GM21825 (cell line): ENCODE data around the gene NCAM1.

Experiments
- ATAC-seq: cut with Tn5 transposase; IDR thresholded peaks from one replicate; pipeline ENCODE4 v1.9.1; 2021; ENCODE audit warnings: mild to moderate bottlenecking, moderate library complexity; ENCODE audit not compliant: unreplicated experiment

NCAM1 gene

GRCh38 chr11:113195728-113196127 is 234.5 kb downstream of the NCAM1 start:
- ATAC-seq: no peak

GRCh38 chr11:113197446-113197845 is 236.2 kb downstream of the NCAM1 start:
- ATAC-seq: no peak

GRCh38 chr11:113198972-113199661 is 237.9 kb downstream of the NCAM1 start:
- no peak for ATAC-seq

- no peak for ATAC-seq
These were observed 238.6 kb downstream of the NCAM1 start for GRCh38 chr11:113199866-113200265.

GRCh38 chr11:113201054-113201818 is 240.0 kb downstream of the NCAM1 start:
- ATAC-seq: no peak

- ATAC-seq: no peak
These were observed 241.2 kb downstream of the NCAM1 start for GRCh38 chr11:113202431-113202830.

GRCh38 chr11:113203141-113203753 is 242.0 kb downstream of the NCAM1 start:
- ATAC-seq: no peak

- no peak for ATAC-seq
These were observed 243.1 kb downstream of the NCAM1 start for GRCh38 chr11:113204280-113204679.

- no peak for ATAC-seq
These were observed 252.3 kb downstream of the NCAM1 start for GRCh38 chr11:113213549-113213948.

- no peak for ATAC-seq
These were observed 261.0 kb downstream of the NCAM1 start for GRCh38 chr11:113222241-113222640.

GRCh38 chr11:113234888-113235287 is 273.7 kb downstream of the NCAM1 start:
- no peak for ATAC-seq

GRCh38 chr11:113237261-113237660 is 276.0 kb downstream of the NCAM1 start:
- no peak for ATAC-seq

- no peak for ATAC-seq
These were observed 277.5 kb downstream of the NCAM1 start for GRCh38 chr11:113238721-113239120.

- no peak for ATAC-seq
These were observed 279.2 kb downstream of the NCAM1 start for GRCh38 chr11:113240389-113240788.

- no peak for ATAC-seq
These were observed 279.8 kb downstream of the NCAM1 start for GRCh38 chr11:113240790-113241635.

- no peak for ATAC-seq
These were observed 280.4 kb downstream of the NCAM1 start for GRCh38 chr11:113241636-113242054.

GRCh38 chr11:113242060-113242459 is 280.8 kb downstream of the NCAM1 start:
- ATAC-seq: no peak

- no peak for ATAC-seq
These were observed 281.7 kb downstream of the NCAM1 start for GRCh38 chr11:113242767-113243397.

- ATAC-seq: no peak
These were observed 282.5 kb downstream of the NCAM1 start for GRCh38 chr11:113243696-113244095.

- ATAC-seq: no peak
These were observed 284.0 kb downstream of the NCAM1 start for GRCh38 chr11:113245216-113245615.

- no peak for ATAC-seq
These were observed 286.0 kb downstream of the NCAM1 start for GRCh38 chr11:113247221-113247620.
